Mesendoderm (in vitro differentiated cells): ENCODE data around the gene LPGAT1.
"Not testable (repeated sequence)": the region's sequence is repeated elsewhere in the genome, so short reads cannot be mapped to it uniquely, and the experiment has no call there.

Experiments
- DNase-seq: peaks from one replicate; pipeline ENCODE4 v3.0.0; 2013
- H2AK5ac ChIP-seq: 2 replicates; pipeline ENCODE4 v1.6.1; 2013; ENCODE audit warnings: low read length, inconsistent platforms
- H2BK120ac ChIP-seq: 2 replicates; pipeline ENCODE4 v1.6.1; 2013; ENCODE audit warnings: low read depth, mild to moderate bottlenecking, low read length, moderate library complexity, mixed read lengths
- H2BK15ac ChIP-seq: replicated peaks from 2 replicates; pipeline ENCODE4 v1.6.1; 2013; ENCODE audit warnings: low read depth, mild to moderate bottlenecking, moderate library complexity
- H2BK5ac ChIP-seq: 2 replicates; pipeline ENCODE4 v1.6.1; 2013; ENCODE audit warnings: low read length, inconsistent platforms
- H3K18ac ChIP-seq: 2 replicates; pipeline ENCODE4 v1.6.1; 2013; ENCODE audit warnings: mild to moderate bottlenecking, low read length, mixed read lengths
- H3K23ac ChIP-seq: one replicate; pipeline ENCODE4 v1.6.1; 2013; ENCODE audit warnings: low read length
- H3K27ac ChIP-seq: 2 replicates; pipeline ENCODE4 v1.5.1; 2013; ENCODE audit warnings: low read depth, mild to moderate bottlenecking, inconsistent platforms, low read length, moderate library complexity
- H3K27me3 ChIP-seq: 2 replicates; pipeline ENCODE4 v1.6.1; 2013; ENCODE audit warnings: low read length, control low read depth, mild to moderate bottlenecking, inconsistent platforms; ENCODE audit not compliant: insufficient read depth, poor library complexity
- H3K36me3 ChIP-seq: 2 replicates; pipeline ENCODE4 v1.6.1; 2013; ENCODE audit warnings: low read length, inconsistent platforms; ENCODE audit not compliant: control insufficient read depth, insufficient read depth
- H3K4ac ChIP-seq: one replicate; pipeline ENCODE4 v1.6.1; 2013; ENCODE audit warnings: low read depth, mild to moderate bottlenecking, low read length, moderate library complexity
- H3K4me1 ChIP-seq: 2 replicates; pipeline ENCODE4 v1.6.1; 2013; ENCODE audit warnings: low read depth, low read length, inconsistent platforms; ENCODE audit not compliant: control insufficient read depth
- H3K4me2 ChIP-seq: 2 replicates; pipeline ENCODE4 v1.6.1; 2013; ENCODE audit warnings: low read length
- H3K4me3 ChIP-seq: 2 replicates; pipeline ENCODE4 v1.5.1; 2013; ENCODE audit warnings: mild to moderate bottlenecking, low read length
- H3K56ac ChIP-seq: one replicate; pipeline ENCODE4 v1.6.1; 2013; ENCODE audit warnings: low read length
- H3K79me1 ChIP-seq: 2 replicates; pipeline ENCODE4 v1.6.1; 2013; ENCODE audit warnings: low read length, inconsistent platforms
- H3K79me2 ChIP-seq: 2 replicates; pipeline ENCODE4 v1.6.1; 2013; ENCODE audit warnings: mild to moderate bottlenecking, low read length; ENCODE audit not compliant: control insufficient read depth, insufficient read depth
- H3K9ac ChIP-seq: 2 replicates; pipeline ENCODE4 v1.6.1; 2013; ENCODE audit warnings: low read length, inconsistent platforms
- H4K5ac ChIP-seq: one replicate; pipeline ENCODE4 v1.6.1; 2013; ENCODE audit warnings: low read length
- H4K8ac ChIP-seq: one replicate; pipeline ENCODE4 v1.6.1; 2013; ENCODE audit warnings: low read depth, mild to moderate bottlenecking, control low read depth, low read length, moderate library complexity
- WGBS: extraction: QIAGEN DNeasy Blood & Tissue Kit; methylation state at CpG from one replicate; pipeline ENCODE4 v1.1.7; 2013; ENCODE audit warnings: low lambda C conversion rate, missing lambda C conversion rate; ENCODE audit not compliant: insufficient coverage; ENCODE audit errors: extremely low coverage; 5-methylcytosine and 5-hydroxymethylcytosine counted together

Gene LPGAT1

GRCh38 chr1:211873731-211874130 lies 43.2 kb upstream of the LPGAT1 start:
- H3K79me2 ChIP-seq, H3K23ac ChIP-seq, H3K27ac ChIP-seq, H2BK5ac ChIP-seq, H3K4me1 ChIP-seq, H3K4ac ChIP-seq, H3K27me3 ChIP-seq, H4K8ac ChIP-seq, H2BK15ac ChIP-seq, H3K56ac ChIP-seq, H3K4me3 ChIP-seq, H3K18ac ChIP-seq, DNase-seq, H3K4me2 ChIP-seq, H3K79me1 ChIP-seq, H3K9ac ChIP-seq, H4K5ac ChIP-seq, H2BK120ac ChIP-seq, H2AK5ac ChIP-seq, H3K36me3 ChIP-seq: not testable (repeated sequence)
- WGBS, result no CpG with 5 or more reads among the region's 3 CpGs

GRCh38 chr1:211870156-211870555 lies 39.6 kb upstream of the LPGAT1 start:
- WGBS, result no CpG with 5 or more reads among the region's 1 CpG
- no peak overlapping the region for H3K18ac ChIP-seq
- H2BK120ac ChIP-seq, result no peak overlapping the region
- no peak overlapping the region for H4K5ac ChIP-seq
- no peaks in the 10 kb centered on the region for H3K4me1 ChIP-seq
- H2BK5ac ChIP-seq, result no peak overlapping the region
- no peak overlapping the region for H3K4me3 ChIP-seq
- no peak overlapping the region for H3K23ac ChIP-seq
- H3K27ac ChIP-seq, result no peak overlapping the region
- H3K79me2 ChIP-seq, result no peaks in the 10 kb centered on the region
- H3K4ac ChIP-seq, result no peak overlapping the region
- H3K56ac ChIP-seq, result no peak overlapping the region
- no peak overlapping the region for H2BK15ac ChIP-seq
- H3K9ac ChIP-seq, result no peak overlapping the region
- no peaks in the 10 kb centered on the region for H3K79me1 ChIP-seq
- H3K27me3 ChIP-seq, result no peaks in the 10 kb centered on the region
- no peak for DNase-seq
- no peak overlapping the region for H3K4me2 ChIP-seq
- no peak overlapping the region for H4K8ac ChIP-seq
- no peak overlapping the region for H2AK5ac ChIP-seq
- no peaks in the 10 kb centered on the region for H3K36me3 ChIP-seq

GRCh38 chr1:211865180-211865579 lies 34.6 kb upstream of the LPGAT1 start:
- no peak overlapping the region for H4K5ac ChIP-seq
- no peak overlapping the region for H3K18ac ChIP-seq
- H3K79me1 ChIP-seq, result no peaks in the 10 kb centered on the region
- no peak overlapping the region for H2BK5ac ChIP-seq
- H2BK120ac ChIP-seq, result no peak overlapping the region
- no peak overlapping the region for H3K4me3 ChIP-seq
- WGBS, result no CpG with 5 or more reads among the region's 2 CpGs
- no peaks in the 10 kb centered on the region for H3K36me3 ChIP-seq
- no peak overlapping the region for H3K4ac ChIP-seq
- H3K4me2 ChIP-seq, result no peak overlapping the region
- no peaks in the 10 kb centered on the region for H3K27me3 ChIP-seq
- no peaks in the 10 kb centered on the region for H3K4me1 ChIP-seq
- H2BK15ac ChIP-seq, result no peak overlapping the region
- no peak overlapping the region for H3K23ac ChIP-seq
- no peak overlapping the region for H4K8ac ChIP-seq
- H3K9ac ChIP-seq, result no peak overlapping the region
- H3K27ac ChIP-seq, result no peak overlapping the region
- H3K56ac ChIP-seq, result no peak overlapping the region
- H3K79me2 ChIP-seq, result no peaks in the 10 kb centered on the region
- no peak for DNase-seq
- no peak overlapping the region for H2AK5ac ChIP-seq

- Histone ChIP-seq H3K56ac (no peak overlapping the region), H3K27me3 (no peaks in the 10 kb centered on the region), H3K4me1 (no peaks in the 10 kb centered on the region), H3K4me2 (no peak overlapping the region), H2AK5ac (no peak overlapping the region), H3K18ac (no peak overlapping the region), H2BK15ac (no peak overlapping the region), H2BK120ac (no peak overlapping the region), H3K23ac (no peak overlapping the region), H3K4me3 (no peak overlapping the region), H3K36me3 (no peaks in the 10 kb centered on the region), H2BK5ac (no peak overlapping the region), H4K5ac (no peak overlapping the region), H4K8ac (no peak overlapping the region), H3K27ac (no peak overlapping the region), H3K79me1 (no peaks in the 10 kb centered on the region), H3K9ac (no peak overlapping the region), H3K4ac (no peak overlapping the region), H3K79me2 (no peaks in the 10 kb centered on the region)
- DNase-seq, result no peak
- WGBS, result no CpG with 5 or more reads among the region's 3 CpGs
Measured at GRCh38 chr1:211859405-211859804, 28.8 kb upstream of the LPGAT1 start.

GRCh38 chr1:211851174-211851573 lies 20.6 kb upstream of the LPGAT1 start:
- no peaks in the 10 kb centered on the region for H3K4me1 ChIP-seq
- H3K9ac ChIP-seq, result no peak overlapping the region
- H2BK5ac ChIP-seq, result no peak overlapping the region
- H3K79me2 ChIP-seq, result no peaks in the 10 kb centered on the region
- H2BK15ac ChIP-seq, result no peak overlapping the region
- no peak overlapping the region for H3K56ac ChIP-seq
- DNase-seq, result no peak
- H4K5ac ChIP-seq, result no peak overlapping the region
- H3K4ac ChIP-seq, result no peak overlapping the region
- H3K27me3 ChIP-seq, result no peaks in the 10 kb centered on the region
- H3K4me3 ChIP-seq, result no peak overlapping the region
- H3K4me2 ChIP-seq, result no peak overlapping the region
- H4K8ac ChIP-seq, result no peak overlapping the region
- H3K36me3 ChIP-seq, result no peaks in the 10 kb centered on the region
- WGBS, result 100% methylated on average over 2 of the region's 3 CpGs
- H3K79me1 ChIP-seq, result no peaks in the 10 kb centered on the region
- no peak overlapping the region for H3K23ac ChIP-seq
- H2BK120ac ChIP-seq, result no peak overlapping the region
- no peak overlapping the region for H2AK5ac ChIP-seq
- no peak overlapping the region for H3K27ac ChIP-seq
- no peak overlapping the region for H3K18ac ChIP-seq

- Histone ChIP-seq H3K4ac (no peak overlapping the region), H3K4me3 (no peak overlapping the region), H3K4me1 (no peaks in the 10 kb centered on the region), H4K5ac (no peak overlapping the region), H3K4me2 (no peak overlapping the region), H3K23ac (no peak overlapping the region), H3K36me3 (no peaks in the 10 kb centered on the region), H3K79me1 (no peaks in the 10 kb centered on the region), H3K18ac (no peak overlapping the region), H4K8ac (no peak overlapping the region), H2BK15ac (no peak overlapping the region), H3K9ac (no peak overlapping the region), H2BK120ac (no peak overlapping the region), H3K56ac (no peak overlapping the region), H3K27me3 (no peaks in the 10 kb centered on the region), H2AK5ac (no peak overlapping the region), H3K79me2 (no peaks in the 10 kb centered on the region), H3K27ac (no peak overlapping the region), H2BK5ac (no peak overlapping the region)
- no peak for DNase-seq
- no CpG with 5 or more reads among the region's 7 CpGs for WGBS
Measured at GRCh38 chr1:211843507-211844298, 13.1 kb upstream of the LPGAT1 start.
